Measurements from ENCODE around the gene F11R.
"Not testable (repeated sequence)": the region's sequence is repeated elsewhere in the genome, so short reads cannot be mapped to it uniquely, and the experiment has no call there.

Gene F11R

GRCh38 chr1:160950657-160951056 lies 70.3 kb downstream of the F11R start:
- TF ChIP-seq, protein P1, sequence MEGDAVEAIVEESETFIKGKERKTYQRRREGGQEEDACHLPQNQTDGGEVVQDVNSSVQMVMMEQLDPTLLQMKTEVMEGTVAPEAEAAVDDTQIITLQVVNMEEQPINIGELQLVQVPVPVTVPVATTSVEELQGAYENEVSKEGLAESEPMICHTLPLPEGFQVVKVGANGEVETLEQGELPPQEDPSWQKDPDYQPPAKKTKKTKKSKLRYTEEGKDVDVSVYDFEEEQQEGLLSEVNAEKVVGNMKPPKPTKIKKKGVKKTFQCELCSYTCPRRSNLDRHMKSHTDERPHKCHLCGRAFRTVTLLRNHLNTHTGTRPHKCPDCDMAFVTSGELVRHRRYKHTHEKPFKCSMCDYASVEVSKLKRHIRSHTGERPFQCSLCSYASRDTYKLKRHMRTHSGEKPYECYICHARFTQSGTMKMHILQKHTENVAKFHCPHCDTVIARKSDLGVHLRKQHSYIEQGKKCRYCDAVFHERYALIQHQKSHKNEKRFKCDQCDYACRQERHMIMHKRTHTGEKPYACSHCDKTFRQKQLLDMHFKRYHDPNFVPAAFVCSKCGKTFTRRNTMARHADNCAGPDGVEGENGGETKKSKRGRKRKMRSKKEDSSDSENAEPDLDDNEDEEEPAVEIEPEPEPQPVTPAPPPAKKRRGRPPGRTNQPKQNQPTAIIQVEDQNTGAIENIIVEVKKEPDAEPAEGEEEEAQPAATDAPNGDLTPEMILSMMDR (IDR thresholded peaks at IDR 0.05; ENCODE audit: poor library complexity, severe bottlenecking) = no peak
- ATAC-seq (ENCODE audit: low read depth) = no peak

DNA sequence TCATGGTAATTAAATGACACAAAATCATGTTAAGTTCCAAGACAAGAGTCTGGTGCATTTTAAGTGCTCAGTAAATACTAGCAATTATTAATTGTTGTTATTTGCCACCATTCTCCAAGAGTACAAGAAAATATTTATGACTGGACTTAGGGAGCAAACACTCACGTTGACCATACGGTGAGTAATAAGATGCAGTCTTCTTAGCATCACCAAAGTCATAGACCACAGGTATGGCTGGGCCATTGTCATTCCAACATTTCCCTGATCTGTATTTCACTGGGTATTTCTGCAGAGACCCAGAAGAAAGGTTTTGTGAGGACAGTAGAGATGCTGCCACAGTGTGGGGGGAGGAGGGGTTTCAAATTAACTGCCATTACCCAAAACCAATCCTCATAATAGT lies 71.1 kb downstream of the F11R start:
- H3K27ac ChIP-seq (ENCODE audit: poor library complexity, severe bottlenecking) = no peak overlapping the region
- TF ChIP-seq, protein P1 (IDR thresholded peaks at IDR 0.05; ENCODE audit: poor library complexity, severe bottlenecking) = no peak
- H3K36me3 ChIP-seq (ENCODE audit: low read depth) = no peaks in the 10 kb centered on the region
- no peaks in the 10 kb centered on the region for H3K9me3 ChIP-seq (ENCODE audit: severe bottlenecking)
- ATAC-seq (ENCODE audit: low read depth) (no peak), DNase-seq (ENCODE audit: low spot score) (no peak)
- peaks cover 25% of the 10 kb centered on the region for H3K4me1 ChIP-seq (ENCODE audit: insufficient read depth, poor library complexity, severe bottlenecking)
- H3K4me3 ChIP-seq (ENCODE audit: severe bottlenecking) = no peak overlapping the region
- H3K27me3 ChIP-seq (ENCODE audit: insufficient read depth, poor library complexity, severe bottlenecking) = no peaks in the 10 kb centered on the region

More at GRCh38 chr1:160950657-160951056, 70.3 kb downstream of the F11R start:
- peaks cover 25% of the 10 kb centered on the region for H3K4me1 ChIP-seq (ENCODE audit: insufficient read depth, poor library complexity, severe bottlenecking)
- H3K9me3 ChIP-seq (ENCODE audit: severe bottlenecking) = no peaks in the 10 kb centered on the region
- H3K27ac ChIP-seq (ENCODE audit: poor library complexity, severe bottlenecking) = no peak overlapping the region
- H3K4me3 ChIP-seq (ENCODE audit: severe bottlenecking) = no peak overlapping the region
- H3K36me3 ChIP-seq (ENCODE audit: low read depth) = no peaks in the 10 kb centered on the region
- no peaks in the 10 kb centered on the region for H3K27me3 ChIP-seq (ENCODE audit: insufficient read depth, poor library complexity, severe bottlenecking)
- no peak for DNase-seq (ENCODE audit: low spot score)

GRCh38 chr1:160949216-160949880 lies 71.6 kb downstream of the F11R start:
- H3K36me3 ChIP-seq (ENCODE audit: low read depth); H3K27ac ChIP-seq (ENCODE audit: poor library complexity, severe bottlenecking); DNase-seq (ENCODE audit: low spot score); ATAC-seq (ENCODE audit: low read depth); H3K27me3 ChIP-seq (ENCODE audit: insufficient read depth, poor library complexity, severe bottlenecking); H3K4me3 ChIP-seq (ENCODE audit: severe bottlenecking); H3K9me3 ChIP-seq (ENCODE audit: severe bottlenecking): not testable (repeated sequence)
- peaks cover 25% of the 10 kb centered on the region for H3K4me1 ChIP-seq (ENCODE audit: insufficient read depth, poor library complexity, severe bottlenecking)

DNA sequence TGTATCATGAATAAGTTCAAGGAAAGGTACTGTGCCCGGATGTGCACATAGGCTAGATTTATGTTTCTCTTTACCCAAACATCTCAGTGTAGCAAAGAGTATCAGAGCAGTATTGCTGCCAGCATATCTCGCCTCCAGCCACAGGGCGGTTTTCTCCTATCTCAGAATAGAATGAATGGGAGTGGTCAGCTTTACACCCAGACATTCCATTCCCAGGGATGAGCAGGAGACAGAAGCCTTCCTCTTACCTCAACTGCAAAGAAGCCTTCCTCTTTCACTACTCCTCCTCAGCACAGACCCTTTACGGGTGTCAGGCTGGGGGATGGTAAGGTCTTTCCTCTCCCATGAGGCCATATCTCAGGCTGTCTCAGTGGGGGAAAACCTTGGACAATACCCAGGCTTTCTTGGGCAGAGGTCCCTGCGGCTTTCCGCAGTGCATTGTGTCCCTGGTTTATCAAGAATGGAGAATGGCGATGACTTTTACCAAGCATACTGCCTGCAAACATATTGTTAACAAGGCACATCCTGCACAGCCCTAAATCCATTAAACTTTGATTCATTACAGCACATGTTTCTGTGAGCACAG lies 73.7 kb downstream of the F11R start:
- not testable (repeated sequence) for H3K27me3 ChIP-seq (ENCODE audit: insufficient read depth, poor library complexity, severe bottlenecking); H3K9me3 ChIP-seq (ENCODE audit: severe bottlenecking); DNase-seq (ENCODE audit: low spot score); H3K36me3 ChIP-seq (ENCODE audit: low read depth); H3K27ac ChIP-seq (ENCODE audit: poor library complexity, severe bottlenecking); H3K4me3 ChIP-seq (ENCODE audit: severe bottlenecking); ATAC-seq (ENCODE audit: low read depth)
- H3K4me1 ChIP-seq (ENCODE audit: insufficient read depth, poor library complexity, severe bottlenecking) = peaks cover 17% of the 10 kb centered on the region

GRCh38 chr1:160945881-160946280 lies 75.1 kb downstream of the F11R start:
- not testable (repeated sequence) for DNase-seq (ENCODE audit: low spot score); H3K36me3 ChIP-seq (ENCODE audit: low read depth)

More at GRCh38 chr1:160945881-160946280, 75.1 kb downstream of the F11R start:
- H3K4me1 ChIP-seq (ENCODE audit: insufficient read depth, poor library complexity, severe bottlenecking) = peaks cover 13% of the 10 kb centered on the region
- ATAC-seq (ENCODE audit: low read depth) = 0 out of 3 replicates have a peak, but pooled peaks have one; percentile 29
- not testable (repeated sequence) for H3K27ac ChIP-seq (ENCODE audit: poor library complexity, severe bottlenecking); H3K4me3 ChIP-seq (ENCODE audit: severe bottlenecking); H3K9me3 ChIP-seq (ENCODE audit: severe bottlenecking); H3K27me3 ChIP-seq (ENCODE audit: insufficient read depth, poor library complexity, severe bottlenecking)
